Upper lobe of left lung (tissue), 6 donors: ENCODE data around the gene NAA50. TPM values are rescaled to one million over a fixed set of nuclear protein-coding genes. Genes with fewer than 3 reads are reported as not detected.

Source experiments
- ATAC-seq, 2 donors: fragments of 200-7000 bp; cut with Tn5 transposase; one replicate each; pipeline ENCODE4 v1.9.1; 2022; ENCODE audit warnings: mild to moderate bottlenecking in 2 of 2, moderate library complexity in 2 of 2; ENCODE audit not compliant: low FRiP score in 2 of 2
- DNase-seq, 2 donors: peaks; one replicate each; pipeline ENCODE4 v3.0.0-alpha.2; 2019 to 2020
- H3K27ac ChIP-seq, 4 donors: fragments of 200-600 bp; sonication (generic); one replicate each; pipeline ENCODE4 v1.5.1; 2016 to 2019
- H3K27me3 ChIP-seq, 4 donors: fragments of 200-600 bp; sonication (generic); one replicate each; pipeline ENCODE4 v1.5.1; 2017 to 2019
- H3K36me3 ChIP-seq, 4 donors: fragments of 200-600 bp; sonication (generic); one replicate each; pipeline ENCODE4 v1.5.1; 2016 to 2019
- H3K4me1 ChIP-seq, 4 donors: fragments of 200-600 bp; sonication (generic); one replicate each; pipeline ENCODE4 v1.5.1; 2018 to 2019
- H3K4me3 ChIP-seq, 4 donors: fragments of 200-600 bp; sonication (generic); one replicate each; pipeline ENCODE4 v1.5.1; 2017 to 2019; ENCODE audit warnings: mild to moderate bottlenecking in 2 of 4, moderate library complexity in 1 of 4
- H3K9me3 ChIP-seq, 4 donors: fragments of 200-600 bp; sonication (generic); one replicate each; pipeline ENCODE4 v1.5.1; 2018 to 2019
- EP300 ChIP-seq, 4 donors: sonication (generic); formaldehyde crosslinking; IDR thresholded peaks; one replicate each; pipeline ENCODE4 v1.5.1; 2017; ENCODE audit warnings: antibody characterized with exemption in 4 of 4, control low read depth in 2 of 4
- POLR2A ChIP-seq, 4 donors: fragments of 450-650 bp; IDR thresholded peaks; one replicate each; pipeline ENCODE4 v1.5.1; 2016 to 2017; ENCODE audit warnings: antibody characterized with exemption in 4 of 4, mild to moderate bottlenecking in 2 of 4
- POLR2AphosphoS5 ChIP-seq, 2 donors: sonication (generic); formaldehyde crosslinking; IDR thresholded peaks; one replicate each; pipeline ENCODE4 v1.5.1; 2017; ENCODE audit warnings: antibody characterized with exemption in 2 of 2
- WGBS, 2 donors: methylation state at CpG; one replicate each; pipeline ENCODE4 v1.1.5; 2017 to 2018; 5-methylcytosine and 5-hydroxymethylcytosine counted together
- total RNA-seq, 6 donors: library from RNA; depleted of rRNA in 4 of 6; stranded (reverse); fragments of >200 nt in 4 of 6; gene quantifications; one replicate each; pipeline versions ENCODE4 v1.1.0 to v1.2.1, GENCODE V29; 2016 to 2021
- TF ChIP-seq, protein P1 (sequence below), 6 experiments: fragments of 450-650 bp in 4 of 6; fragments of 200-600 bp in 2 of 6; sonication (generic) in 2 of 6; IDR thresholded peaks; one replicate each; pipeline ENCODE4 v1.5.1; 2016 to 2019; ENCODE audit warnings: antibody characterized with exemption in 6 of 6
- donor health status: DM: no; HTN: no; CAD: no; lungs with moderate emphysema.
- donor health status: DM: no; HTN: yes; CAD: no; lungs with severe emphysema.

The NAA50 gene
- total RNA-seq, 6 donors from 2014 or later = 75.7 to 187 (median 84.9) TPM

DNA sequence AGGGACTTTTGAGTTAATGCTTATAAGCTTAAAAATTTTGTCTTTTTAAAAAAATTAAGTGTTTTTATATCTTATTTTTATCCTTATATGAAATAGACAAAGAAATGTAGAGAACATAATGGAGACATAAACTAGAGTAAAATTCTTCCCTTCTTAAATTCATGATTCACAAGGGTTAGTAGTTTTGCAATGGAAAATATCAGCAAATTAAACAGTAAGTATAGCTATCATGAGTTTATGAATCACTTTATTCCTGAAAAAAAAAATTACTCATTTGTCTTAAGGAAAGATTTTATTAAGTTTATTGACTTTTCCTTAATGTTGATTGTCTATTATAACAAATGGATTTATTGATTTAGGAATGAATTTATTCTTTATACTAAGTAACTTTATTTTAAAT lies 5.1 kb upstream of the NAA50 start:
- Histone ChIP-seq H3K27me3 (no peaks in the 10 kb centered on the region), H3K4me3 (no peak overlapping the region), H3K4me1 (peaks cover 20 to 31% (median 26%) of the 10 kb centered on the region in 4 donors), H3K9me3 (no peaks in the 10 kb centered on the region), H3K36me3 (no peaks in the 10 kb centered on the region), H3K27ac (no peak overlapping the region)
- TF ChIP-seq POLR2AphosphoS5 (IDR thresholded peaks at IDR 0.05) = no peak
- TF ChIP-seq POLR2A (IDR thresholded peaks at IDR 0.05) = no peak
- TF ChIP-seq, protein P1, sequence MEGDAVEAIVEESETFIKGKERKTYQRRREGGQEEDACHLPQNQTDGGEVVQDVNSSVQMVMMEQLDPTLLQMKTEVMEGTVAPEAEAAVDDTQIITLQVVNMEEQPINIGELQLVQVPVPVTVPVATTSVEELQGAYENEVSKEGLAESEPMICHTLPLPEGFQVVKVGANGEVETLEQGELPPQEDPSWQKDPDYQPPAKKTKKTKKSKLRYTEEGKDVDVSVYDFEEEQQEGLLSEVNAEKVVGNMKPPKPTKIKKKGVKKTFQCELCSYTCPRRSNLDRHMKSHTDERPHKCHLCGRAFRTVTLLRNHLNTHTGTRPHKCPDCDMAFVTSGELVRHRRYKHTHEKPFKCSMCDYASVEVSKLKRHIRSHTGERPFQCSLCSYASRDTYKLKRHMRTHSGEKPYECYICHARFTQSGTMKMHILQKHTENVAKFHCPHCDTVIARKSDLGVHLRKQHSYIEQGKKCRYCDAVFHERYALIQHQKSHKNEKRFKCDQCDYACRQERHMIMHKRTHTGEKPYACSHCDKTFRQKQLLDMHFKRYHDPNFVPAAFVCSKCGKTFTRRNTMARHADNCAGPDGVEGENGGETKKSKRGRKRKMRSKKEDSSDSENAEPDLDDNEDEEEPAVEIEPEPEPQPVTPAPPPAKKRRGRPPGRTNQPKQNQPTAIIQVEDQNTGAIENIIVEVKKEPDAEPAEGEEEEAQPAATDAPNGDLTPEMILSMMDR (IDR thresholded peaks at IDR 0.05) = no peak
- TF ChIP-seq EP300 (IDR thresholded peaks at IDR 0.05) = no peak
- no peak for DNase-seq
- no peak for ATAC-seq

DNA sequence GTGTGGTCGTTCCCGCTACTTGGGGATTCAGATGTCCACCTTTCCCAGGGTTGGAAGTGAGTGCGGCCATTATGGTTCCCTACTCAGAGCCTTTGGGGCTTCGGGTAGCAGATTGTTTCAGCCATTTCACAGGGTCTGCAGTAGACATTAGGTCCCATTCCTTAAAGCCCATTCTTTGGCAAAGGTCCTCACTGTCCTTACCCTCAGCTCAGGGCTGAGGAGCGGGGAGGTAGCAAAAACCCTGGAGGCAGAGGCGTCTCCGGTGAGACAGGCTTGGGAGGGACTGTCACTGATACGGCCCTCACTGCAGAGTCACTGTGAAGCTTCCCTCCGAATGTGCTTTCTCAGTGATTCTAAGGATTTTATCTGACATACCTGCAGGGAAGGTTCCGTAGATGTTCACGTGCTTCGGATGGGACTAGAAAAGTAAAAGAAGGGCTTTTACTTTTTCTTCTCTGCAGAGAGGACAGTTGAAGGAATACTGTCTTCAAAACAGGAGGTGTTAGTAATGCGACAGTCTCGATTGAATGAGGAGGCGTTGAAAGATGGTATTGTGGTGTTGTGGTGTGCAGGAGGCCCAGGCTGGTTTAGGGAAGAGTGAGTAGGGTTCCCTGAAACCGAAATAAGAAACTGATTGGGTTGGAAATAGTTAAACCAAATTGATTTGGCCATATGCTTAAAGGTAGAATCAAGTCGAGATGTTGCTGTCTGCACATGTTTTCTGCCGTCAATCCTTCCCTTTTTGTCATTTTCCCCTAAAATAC lies 1.4 kb upstream of the NAA50 start:
- H3K27me3 ChIP-seq = no peaks in the 10 kb centered on the region
- H3K9me3 ChIP-seq = no peaks in the 10 kb centered on the region
- peak in 1 of 2 donors; percentile 29 for DNase-seq
- TF ChIP-seq EP300 (IDR thresholded peaks at IDR 0.05) (no peak), POLR2AphosphoS5 (IDR thresholded peaks at IDR 0.05) (no peak), POLR2A (IDR thresholded peaks at IDR 0.05) (no peak)
- TF ChIP-seq, protein P1 (IDR thresholded peaks at IDR 0.05) = no peak
- 2 to 3% methylated on average over 18 of the region's 18 CpGs for WGBS, 2 donors
- H3K4me1 ChIP-seq = peaks cover 32 to 47% (median 43%) of the 10 kb centered on the region in 4 donors
- H3K27ac ChIP-seq = peak overlapping the region; percentile 95 to 99 (median 98)
- no peaks in the 10 kb centered on the region for H3K36me3 ChIP-seq
- ATAC-seq = peak in 1 of 2 donors; percentile 7
- H3K4me3 ChIP-seq = peak overlapping the region; percentile 65 to 95 (median 86)

DNA sequence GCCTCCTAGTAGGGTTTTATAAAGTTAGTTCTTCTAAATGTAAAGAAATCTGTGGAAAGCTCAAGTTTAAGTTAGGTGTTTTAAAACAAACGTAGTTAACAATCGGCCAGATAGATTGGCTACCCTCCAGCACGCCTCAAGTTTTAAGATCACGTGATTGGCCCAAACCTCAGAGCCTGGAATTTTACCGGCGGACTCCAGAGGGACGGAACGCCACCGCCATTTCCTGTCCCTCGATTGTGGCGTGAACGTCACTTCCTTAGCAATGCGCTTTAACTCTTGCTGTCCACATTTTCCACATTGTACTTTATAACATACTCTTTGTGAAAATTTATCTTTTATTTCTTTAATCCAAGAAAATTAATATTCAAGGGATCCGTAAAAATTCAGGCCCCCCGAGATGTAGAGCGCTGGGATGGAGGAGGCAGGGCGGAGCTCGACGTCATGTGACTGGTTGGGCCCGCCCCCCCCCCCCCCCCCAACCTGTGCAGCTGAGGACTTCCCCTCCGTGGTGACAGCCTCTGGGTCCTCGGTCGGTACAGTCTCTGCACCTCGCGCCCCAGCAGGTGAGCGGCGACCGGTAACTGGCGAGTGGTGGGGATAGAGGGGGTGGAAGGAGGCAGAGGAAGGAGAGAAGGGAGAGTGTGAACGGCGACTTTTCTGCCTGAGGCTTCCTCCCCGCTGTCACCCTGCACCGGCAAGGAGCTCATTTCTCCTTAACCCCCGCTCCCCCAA lies 666 bp upstream of the NAA50 start, which contains the start of gene ATP6V1A:
ATP6V1A (plus strand) TSS at position 488 of the 735 bp plus-strand sequence. CDS start 31,719 bp downstream, outside the sequence.
- H3K27me3 ChIP-seq = no peaks in the 10 kb centered on the region
- peak within 1 kb of the TSS; percentile 95 to 99 (median 98) for H3K27ac ChIP-seq
- ATAC-seq (peak; percentile 81 to 91), DNase-seq (peak; percentile 89 to 96)
- no peaks in the 10 kb centered on the region for H3K36me3 ChIP-seq
- peaks cover 35 to 49% (median 48%) of the 10 kb centered on the region in 4 donors for H3K4me1 ChIP-seq
- H3K4me3 ChIP-seq = peak within 1 kb of the TSS; percentile 65 to 95 (median 86)
- WGBS, 2 donors = 0 to 1% methylated on average over 30 to 34 of the region's 34 CpGs
- H3K9me3 ChIP-seq = no peaks in the 10 kb centered on the region
- TF ChIP-seq EP300 (IDR thresholded peaks at IDR 0.05) = no peak
- TF ChIP-seq POLR2A (IDR thresholded peaks at IDR 0.05) = peak in 3 of 4 donors; percentile 18 to 73 (median 37)
- TF ChIP-seq POLR2AphosphoS5 (IDR thresholded peaks at IDR 0.05) = peak; percentile 16 to 86
- TF ChIP-seq, protein P1 (IDR thresholded peaks at IDR 0.05) = no peak

DNA sequence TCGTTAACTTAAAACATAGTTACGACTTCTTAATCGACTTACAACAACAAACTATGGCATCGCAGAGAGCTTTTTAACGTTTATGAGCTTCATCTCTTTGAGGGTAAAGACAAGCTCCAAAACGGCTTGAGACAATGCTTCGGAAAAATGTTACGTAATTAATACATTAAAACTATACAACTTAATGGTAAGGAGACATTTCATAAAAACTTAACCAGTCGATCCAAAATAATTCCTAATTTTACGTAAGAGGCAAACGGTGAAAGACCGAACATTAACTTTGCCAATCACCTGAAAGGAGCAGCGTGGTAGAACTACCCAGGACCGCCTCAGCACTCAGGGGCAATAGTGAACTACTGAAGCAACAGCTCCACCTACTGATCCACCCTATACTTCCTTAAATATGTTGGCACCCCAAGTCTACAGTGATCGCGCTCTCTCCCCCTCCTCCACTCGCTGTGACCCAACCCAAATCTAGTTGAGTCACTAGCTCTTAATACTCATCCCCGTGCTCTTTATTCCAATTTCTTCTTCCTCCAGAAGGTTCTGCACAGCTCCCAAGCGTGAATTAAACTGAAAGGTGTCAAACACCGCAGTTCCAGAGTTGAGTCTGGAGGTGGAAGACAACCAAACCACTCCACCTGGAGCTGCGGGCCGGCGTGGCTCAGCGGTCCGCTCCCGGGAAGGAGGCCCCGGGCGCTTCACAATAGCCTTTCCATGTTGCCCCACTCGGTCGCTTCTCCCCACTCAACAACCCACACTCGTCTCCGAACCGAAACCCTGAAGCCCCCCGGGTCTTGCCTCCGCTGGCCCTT lies 901 bp downstream of the NAA50 start:
- no peaks in the 10 kb centered on the region for H3K36me3 ChIP-seq
- no peaks in the 10 kb centered on the region for H3K9me3 ChIP-seq
- peaks cover 35 to 56% (median 53%) of the 10 kb centered on the region in 4 donors for H3K4me1 ChIP-seq
- H3K27ac ChIP-seq = peak overlapping the region; percentile 95 to 99 (median 98)
- DNase-seq (peak; percentile 89 to 90), ATAC-seq (peak; percentile 85 to 92)
- TF ChIP-seq, protein P1 (IDR thresholded peaks at IDR 0.05) = peak; percentile 34 to 78 (median 68)
- TF ChIP-seq POLR2A (IDR thresholded peaks at IDR 0.05) = peak in 3 of 4 donors; percentile 24 to 42 (median 35)
- no peak for TF ChIP-seq EP300 (IDR thresholded peaks at IDR 0.05)
- TF ChIP-seq POLR2AphosphoS5 (IDR thresholded peaks at IDR 0.05) = peak; percentile 28 to 63
- peak overlapping the region; percentile 65 to 95 (median 78) for H3K4me3 ChIP-seq
- 0 to 1% methylated on average over 35 of the region's 35 CpGs for WGBS, 2 donors
- H3K27me3 ChIP-seq = no peaks in the 10 kb centered on the region
